ENCODE measurements around the gene C1orf185.
"Not testable (repeated sequence)": the region's sequence is repeated elsewhere in the genome, so short reads cannot be mapped to it uniquely, and the experiment has no call there.

The C1orf185 gene

DNA sequence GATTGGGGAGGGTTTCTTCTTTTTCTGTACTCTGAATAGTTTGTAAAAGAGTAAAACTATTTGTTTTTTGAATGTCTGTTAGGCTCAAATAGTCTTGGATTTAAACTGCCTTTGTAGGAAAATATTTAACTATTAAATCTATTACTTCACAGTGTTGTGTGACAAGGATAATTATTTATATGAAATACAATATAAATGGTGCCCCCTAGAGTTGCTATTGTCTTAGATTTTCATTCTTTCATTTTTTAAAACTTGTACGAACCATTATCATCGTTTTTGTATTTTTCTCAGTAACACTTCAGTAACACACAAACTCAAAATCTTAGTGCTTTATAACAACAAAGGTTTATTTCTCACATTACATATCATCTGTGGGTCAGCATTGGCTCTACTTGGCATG is 37.4 kb downstream of the C1orf185 start:
- DNase-seq, result no peak

DNA sequence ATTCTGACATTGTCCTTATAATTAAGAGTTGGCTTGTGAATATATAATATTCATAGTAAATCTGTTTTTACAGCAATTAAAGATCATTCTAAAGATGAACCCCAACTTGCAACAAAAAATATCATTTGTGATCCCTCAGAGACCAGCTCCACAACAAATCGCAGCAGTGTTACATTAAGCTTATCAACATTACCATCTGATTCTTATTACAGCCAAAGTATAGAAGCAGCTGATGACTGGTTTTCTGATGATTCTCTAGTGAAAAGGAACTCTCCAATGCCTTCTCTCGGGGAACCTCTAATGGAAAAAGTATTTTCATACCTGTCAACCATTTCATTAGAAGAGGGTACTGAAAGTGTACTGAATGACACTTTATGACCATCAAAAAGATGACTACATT is 45.4 kb downstream of the C1orf185 start:
- no peak for DNase-seq

DNA sequence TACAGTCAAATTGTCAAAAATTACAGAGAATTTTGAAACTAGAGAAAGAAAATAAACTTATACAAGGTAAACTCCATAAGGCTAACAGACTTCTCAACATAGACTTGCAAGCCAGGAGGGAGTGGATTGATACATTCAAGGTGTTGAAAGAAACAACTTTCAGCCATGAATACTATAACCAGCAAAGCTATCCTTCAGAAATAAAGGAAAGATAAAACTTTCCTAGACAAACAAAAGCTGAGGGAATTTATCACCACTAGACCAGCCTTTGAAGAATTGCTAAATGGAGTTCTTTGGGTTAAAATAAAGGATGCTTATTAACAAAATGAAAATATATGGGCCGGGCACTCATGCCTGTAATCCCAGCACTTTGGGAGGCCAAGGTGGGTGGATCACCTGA is 52.7 kb downstream of the C1orf185 start:
- no peak for DNase-seq

DNA sequence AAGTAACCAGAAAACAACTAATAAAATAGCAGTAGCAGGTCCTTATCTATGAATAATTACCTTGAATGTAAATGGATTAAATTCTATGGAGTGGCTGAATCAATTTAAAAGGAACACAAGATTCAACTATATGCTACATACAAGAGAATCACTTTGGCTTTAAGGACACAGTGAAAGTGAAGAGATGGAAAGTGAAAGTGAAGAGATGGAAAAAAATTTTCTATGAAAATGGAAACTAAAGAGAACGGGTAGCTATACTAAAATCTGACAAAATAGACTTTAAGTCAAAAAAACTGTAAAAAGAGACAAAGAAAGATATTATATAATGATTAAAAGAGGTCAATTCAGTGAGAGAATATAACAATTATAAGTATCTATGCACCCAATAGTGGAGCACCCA is 54.7 kb downstream of the C1orf185 start:
- no peak for DNase-seq

DNA sequence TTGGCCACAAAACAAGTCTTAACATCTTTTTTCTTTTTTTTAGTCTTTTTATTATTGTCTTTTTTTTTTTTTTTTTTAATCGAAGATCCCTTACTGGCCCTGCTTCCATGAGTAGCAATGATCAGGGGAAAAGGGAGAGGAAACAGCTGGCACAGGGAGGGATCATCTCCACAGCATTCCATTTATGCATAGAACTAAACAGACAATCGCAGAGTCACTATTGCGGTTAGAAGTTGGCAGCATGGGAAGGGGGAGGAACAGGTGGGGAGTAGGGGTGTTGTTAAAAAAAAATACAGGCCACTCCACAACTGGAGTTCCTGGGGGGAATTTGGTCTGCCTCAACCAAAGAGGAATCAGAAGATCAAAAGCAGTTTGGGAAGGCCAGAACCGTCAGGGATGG is 55.4 kb downstream of the C1orf185 start:
- no peak for DNase-seq

DNA sequence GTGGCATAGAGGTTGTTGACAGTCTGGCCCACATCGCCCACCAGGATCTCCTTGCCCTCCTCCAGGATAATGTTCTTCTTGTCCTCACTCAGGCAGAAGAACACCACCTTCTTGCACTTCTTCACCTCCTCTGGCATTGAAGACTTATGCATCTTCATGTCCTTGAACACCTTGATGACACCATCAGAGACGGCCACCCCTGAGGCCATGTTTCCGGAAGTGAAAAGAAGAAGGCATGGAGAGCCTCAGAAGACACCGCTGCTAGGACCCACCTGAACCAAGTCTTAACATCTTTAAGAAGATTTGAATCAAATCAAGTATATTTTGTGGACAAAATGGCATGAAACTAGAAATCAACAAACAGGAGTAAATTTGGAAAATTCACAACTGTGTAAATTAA is 56.2 kb downstream of the C1orf185 start:
- no peak for DNase-seq

DNA sequence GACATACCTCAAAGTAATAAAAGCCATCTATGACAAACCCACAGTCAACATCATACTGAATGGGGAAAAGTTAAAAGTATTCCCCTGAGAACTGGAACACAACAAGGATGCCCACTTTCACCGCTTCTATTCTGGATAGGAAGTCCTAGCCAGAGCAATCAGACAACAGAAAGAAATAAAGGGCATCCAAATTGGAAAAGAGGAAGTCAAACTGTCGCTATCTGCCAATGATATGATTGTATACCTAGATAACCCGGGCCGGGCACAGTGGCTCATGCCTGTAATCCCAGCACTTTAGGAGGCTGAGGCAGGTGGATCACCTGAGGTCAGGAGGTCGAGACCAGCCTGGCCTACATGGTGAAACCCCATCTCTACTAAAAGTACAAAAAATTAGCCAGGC is 60.5 kb downstream of the C1orf185 start:
- DNase-seq, result not testable (repeated sequence)

DNA sequence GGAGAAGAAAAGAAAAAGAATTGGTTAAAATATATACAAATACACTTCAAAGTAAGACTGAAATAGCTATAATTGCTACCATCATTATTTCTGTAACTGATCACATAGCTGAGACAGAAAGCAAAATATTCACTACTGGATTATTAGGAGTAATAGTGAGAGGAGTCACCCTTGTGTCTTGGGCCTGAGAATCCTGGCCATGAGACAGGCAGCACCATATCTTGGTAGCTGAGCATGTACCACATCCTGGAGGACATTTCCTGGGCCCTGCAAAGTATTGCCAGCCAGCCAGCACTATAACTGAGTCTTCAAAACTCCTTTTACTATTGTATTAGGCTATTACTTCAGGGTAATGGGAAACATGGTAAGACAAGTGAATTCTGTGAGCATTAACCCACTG is 63.5 kb downstream of the C1orf185 start:
- no peak for DNase-seq

GRCh38 chr1:51168266-51168845 is 66.3 kb downstream of the C1orf185 start:
- no peak for DNase-seq

DNA sequence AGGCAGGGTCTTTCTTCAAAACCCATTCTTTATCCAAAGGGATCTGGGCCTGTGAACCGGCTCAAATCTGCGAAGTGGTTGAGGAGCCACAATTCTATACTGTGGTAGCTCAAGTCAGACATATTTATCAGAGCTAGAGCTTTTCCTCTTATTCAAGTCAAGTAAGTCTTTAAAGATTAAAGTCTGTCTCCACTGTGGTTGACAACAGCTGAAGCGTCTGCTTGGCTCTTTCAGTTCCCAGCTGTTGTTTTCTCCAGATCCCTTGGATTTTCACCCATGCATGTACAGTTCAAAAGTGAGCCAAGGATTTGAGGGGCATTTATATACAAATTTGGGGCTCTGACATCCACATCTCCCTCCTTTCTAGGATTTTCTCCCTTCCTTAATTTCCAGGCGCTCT is 66.9 kb downstream of the C1orf185 start:
- DNase-seq, result no peak

GRCh38 chr1:51170342-51170741 is 68.3 kb downstream of the C1orf185 start:
- DNase-seq, result no peak

GRCh38 chr1:51172811-51173210 is 70.8 kb downstream of the C1orf185 start:
- DNase-seq, result no peak

DNA sequence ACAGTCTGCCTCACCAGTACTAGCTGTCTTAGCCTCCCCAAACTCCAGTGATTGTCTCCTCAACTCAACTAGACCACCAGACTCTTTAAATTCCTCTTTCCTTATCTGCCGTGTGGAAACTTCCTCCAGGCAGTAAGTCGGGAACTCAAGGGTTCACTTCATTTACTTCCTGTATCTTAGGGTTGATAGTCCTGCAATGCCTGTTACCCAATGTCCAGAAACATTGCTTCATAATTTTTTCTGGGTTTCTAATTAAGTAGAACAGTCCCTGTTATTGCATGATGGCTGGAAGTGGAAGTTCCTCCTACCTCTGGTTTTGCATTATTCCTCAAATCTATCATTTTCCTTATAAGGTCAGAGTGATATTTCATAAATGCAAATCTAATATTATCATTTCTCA is 73.2 kb downstream of the C1orf185 start:
- no peak for DNase-seq

GRCh38 chr1:51177988-51178387 is 76.0 kb downstream of the C1orf185 start:
- not testable (repeated sequence) for DNase-seq

DNA sequence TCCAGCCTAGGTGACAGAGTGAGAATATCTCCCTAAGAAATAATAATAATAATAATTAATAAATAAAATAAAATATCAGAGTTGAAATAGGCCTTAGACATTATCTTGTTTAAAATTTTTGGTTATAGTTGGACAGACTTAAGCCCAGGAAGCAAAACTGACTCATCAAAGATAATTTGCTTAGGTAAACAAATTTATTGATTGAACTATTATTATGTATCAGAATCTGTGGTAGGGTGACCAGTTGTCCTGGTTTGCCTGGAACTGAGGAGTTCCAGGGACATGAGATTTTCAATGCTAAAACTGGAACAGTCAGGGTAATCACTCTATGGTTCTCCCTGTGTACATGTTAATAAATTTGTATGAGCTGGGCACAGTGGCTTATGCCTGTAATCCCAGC is 86.2 kb downstream of the C1orf185 start:
- no peak for DNase-seq

GRCh38 chr1:51189421-51190073 is 87.5 kb downstream of the C1orf185 start:
- peak; percentile 11 for DNase-seq

GRCh38 chr1:51190961-51191360 is 88.9 kb downstream of the C1orf185 start:
- no peak for DNase-seq

DNA sequence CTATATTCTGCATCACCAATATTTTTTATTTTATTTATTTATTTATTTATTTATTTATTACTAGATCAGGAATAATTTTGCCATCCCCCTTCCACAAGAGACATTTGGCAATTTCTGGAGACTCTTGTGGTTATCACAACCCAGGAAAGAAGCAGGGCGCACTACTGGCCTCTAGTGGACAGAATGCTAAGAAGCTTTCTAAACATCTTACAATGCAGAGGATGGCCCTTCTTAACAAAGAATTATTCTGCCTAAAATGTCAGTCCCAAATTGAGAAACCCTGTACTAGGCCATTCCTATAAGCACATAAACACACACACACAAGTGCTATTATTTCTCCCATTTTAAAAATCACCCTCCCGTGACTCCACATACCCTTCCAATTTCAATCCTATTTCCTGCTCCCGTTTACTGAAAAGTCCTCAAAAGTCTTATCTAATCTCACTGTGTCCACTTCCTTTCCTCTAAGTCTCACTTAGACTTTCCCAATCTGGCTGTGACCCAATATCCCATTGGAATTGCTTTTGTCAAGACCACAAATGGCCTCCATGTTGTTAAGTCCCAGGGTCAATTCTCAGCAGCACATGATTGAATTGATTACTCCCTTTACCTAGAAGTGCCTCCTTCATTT is 90.3 kb downstream of the C1orf185 start:
- DNase-seq, result no peak

DNA sequence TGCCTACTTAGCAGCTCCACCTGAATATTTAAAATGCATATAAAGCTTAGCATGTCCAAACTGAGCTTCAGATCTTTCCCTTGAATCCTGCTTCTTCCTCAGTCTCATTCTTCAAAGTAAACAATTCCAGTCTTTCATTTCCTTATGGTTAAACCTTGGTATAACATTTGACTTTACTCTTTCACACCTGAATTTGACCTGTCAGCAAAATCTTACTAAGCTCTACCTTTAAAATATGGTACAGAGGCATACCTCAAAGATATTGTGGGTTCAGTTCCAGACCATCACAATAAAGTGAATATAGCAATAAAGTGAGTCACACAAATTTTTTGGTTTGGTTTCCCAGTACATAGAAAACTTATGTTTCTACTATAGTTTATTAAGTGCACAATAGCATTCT is 91.5 kb downstream of the C1orf185 start:
- no peak for DNase-seq

Measured in NCI-H524 treated with DMSO at 0.1 percent for 48 hours (cell line).